ENCODE measurements around the gene NDUFV2.

- peak in 1 of 12 donors; percentile 4 for TF ChIP-seq CTCF (IDR thresholded peaks at IDR 0.05)
- TF ChIP-seq POLR2A (IDR thresholded peaks at IDR 0.05): peak in 1 of 2 donors; percentile 68
These were observed 34.0 kb downstream of the NDUFV2 start, which contains the start of gene ANKRD12 for GRCh38 chr18:9136315-9137155.
